Activated naive CD4-positive, alpha-beta T cell treated with anti-CD3 and anti-CD28 coated beads, Interleukin-2, amount 50 U/mL, for 72 hours (primary cell): Measurements from ENCODE around the gene RTN4RL1. TPM values are rescaled to one million over a fixed set of nuclear protein-coding genes. Genes with fewer than 3 reads are reported as not detected.

Experiments
- ATAC-seq, 2 donors: fragments of 150-1000 bp; cut with Tn5 transposase; 2 replicates each; pipeline ENCODE4 v1.10.0; 2021; ENCODE audit warnings: mild to moderate bottlenecking in 2 of 2, moderate library complexity in 2 of 2
- DNase-seq, 2 donors: peaks; one replicate each; pipeline ENCODE4 v3.0.0; 2021 to 2022; ENCODE audit warnings: low spot score in 2 of 2
- H3K27ac Mint-ChIP-seq, 2 donors: one replicate each; pipeline ENCODE4 v1.8.0; 2022; ENCODE audit warnings: mild to moderate bottlenecking in 2 of 2, mixed read lengths in 2 of 2
- H3K36me3 Mint-ChIP-seq, 2 donors: one replicate each; pipeline ENCODE4 v1.8.0; 2022; ENCODE audit warnings: mixed read lengths in 2 of 2
- H3K9me3 Mint-ChIP-seq, 2 donors: one replicate each; pipeline ENCODE4 v1.8.0; 2022; ENCODE audit warnings: mixed read lengths in 2 of 2
- total RNA-seq, 2 donors: library from RNA; stranded (reverse); gene quantifications; one replicate each; pipeline ENCODE4 v1.2.3, GENCODE V29; 2022

RTN4RL1 gene
- total RNA-seq, 2 donors from 2014 or later: 0.06 to 0.07 TPM

DNA sequence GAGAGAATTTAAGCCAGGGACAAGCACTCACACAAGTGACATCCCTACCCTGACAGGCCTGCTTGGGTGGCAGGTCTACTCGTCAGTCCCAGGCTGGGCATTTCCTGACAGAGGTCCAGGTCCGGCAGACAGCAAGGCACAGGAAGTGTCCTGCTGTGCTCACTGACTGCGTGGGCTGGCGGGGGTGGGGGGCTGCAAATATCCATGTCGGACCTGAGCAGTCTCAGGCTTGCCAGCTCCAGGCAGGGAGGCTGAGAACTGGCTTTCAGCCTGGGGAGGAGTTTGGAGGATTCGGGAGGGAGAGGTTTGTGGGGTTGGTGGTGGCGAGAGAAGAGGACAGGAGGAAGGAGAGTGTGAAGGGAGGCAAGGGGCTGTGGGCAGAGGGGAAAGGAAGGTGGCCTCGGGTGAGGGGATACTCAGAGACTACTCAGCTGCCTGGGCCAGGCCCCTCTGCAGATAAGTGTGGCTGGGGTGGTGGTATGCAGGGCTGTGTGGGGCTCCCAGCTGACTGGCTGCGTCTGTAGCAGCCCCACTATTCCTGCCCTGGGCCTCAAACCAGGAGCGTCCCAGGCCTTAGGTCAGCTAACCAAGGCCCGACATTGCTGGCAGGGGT lies 37.5 kb upstream of the RTN4RL1 start:
- ATAC-seq (no peak), DNase-seq (no peak)
- H3K9me3 Mint-ChIP-seq: no peaks in the 10 kb centered on the region
- peak overlapping the region; percentile 67 to 82 for H3K27ac Mint-ChIP-seq
- peaks cover 27 to 39% of the 10 kb centered on the region in 2 donors for H3K36me3 Mint-ChIP-seq

DNA sequence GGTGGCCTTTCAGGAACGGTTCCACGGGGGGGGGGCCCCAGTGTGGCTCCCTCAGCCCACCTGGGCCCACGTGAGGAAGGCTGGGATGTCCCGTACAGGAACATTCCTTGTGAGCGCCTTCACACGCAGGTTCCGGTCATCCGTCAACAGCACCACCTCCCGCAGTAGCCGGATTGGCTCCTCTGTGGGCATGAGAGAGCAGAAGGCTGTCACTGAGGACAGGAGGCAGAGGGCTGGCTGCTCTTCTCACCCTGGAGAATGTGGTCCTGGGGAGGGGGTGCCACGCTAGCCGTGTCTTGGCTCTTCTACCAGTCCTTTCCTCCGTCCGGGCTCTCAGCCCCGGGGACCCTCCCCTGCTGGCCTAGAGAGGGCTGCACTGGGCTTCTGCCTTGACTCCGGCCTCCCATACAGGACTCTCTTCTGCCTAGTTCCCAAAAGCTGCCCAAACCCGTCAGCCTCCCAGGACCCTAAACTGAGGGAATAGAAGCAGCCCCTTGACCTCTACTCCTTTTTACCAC lies 36.4 kb upstream of the RTN4RL1 start:
- ATAC-seq: no peak
- Mint-ChIP-seq H3K9me3 (no peaks in the 10 kb centered on the region), H3K27ac (peak overlapping the region; percentile 32 to 51), H3K36me3 (peaks cover 27 to 32% of the 10 kb centered on the region in 2 donors)
- no peak for DNase-seq

DNA sequence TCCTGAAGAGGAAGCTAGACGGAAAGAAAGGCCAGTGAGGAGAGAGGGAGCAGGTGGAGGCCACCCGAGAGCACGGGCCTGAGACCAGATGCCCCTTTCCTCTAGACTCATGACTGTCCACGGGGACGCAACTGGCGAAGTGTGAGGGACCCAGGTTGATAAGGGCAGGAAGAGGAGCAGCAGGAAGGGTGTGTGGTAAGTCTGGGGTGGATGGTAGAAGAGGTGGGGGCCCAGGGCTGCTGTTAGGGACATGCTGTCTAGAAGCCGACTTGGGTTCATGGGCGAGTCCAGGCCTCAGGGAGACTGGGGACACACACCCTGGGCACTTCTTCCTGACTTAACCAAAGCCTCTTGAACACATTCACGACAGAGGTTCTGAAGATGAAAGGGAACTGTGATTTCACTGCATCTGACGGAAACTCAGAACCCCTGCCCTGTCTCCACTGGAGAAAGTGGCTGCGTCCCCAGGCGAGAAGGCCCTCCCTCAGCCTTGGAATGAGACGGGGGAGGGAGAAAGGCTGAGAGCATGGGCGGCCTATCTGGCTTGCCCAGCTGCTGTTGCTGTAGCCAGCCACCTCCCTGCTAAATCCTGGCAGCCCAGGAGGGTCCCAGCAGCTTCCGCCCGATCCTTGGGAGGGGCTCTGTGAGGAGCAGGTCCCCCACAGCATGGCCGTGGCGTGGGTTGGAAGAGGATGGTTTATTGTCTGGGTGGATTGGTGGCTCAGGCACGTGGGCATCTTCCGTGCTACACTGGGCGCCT lies 35.7 kb upstream of the RTN4RL1 start:
- Mint-ChIP-seq H3K9me3 (no peaks in the 10 kb centered on the region), H3K36me3 (peaks cover 27 to 32% of the 10 kb centered on the region in 2 donors), H3K27ac (peak overlapping the region; percentile 54 to 79)
- DNase-seq (no peak), ATAC-seq (no peak)

DNA sequence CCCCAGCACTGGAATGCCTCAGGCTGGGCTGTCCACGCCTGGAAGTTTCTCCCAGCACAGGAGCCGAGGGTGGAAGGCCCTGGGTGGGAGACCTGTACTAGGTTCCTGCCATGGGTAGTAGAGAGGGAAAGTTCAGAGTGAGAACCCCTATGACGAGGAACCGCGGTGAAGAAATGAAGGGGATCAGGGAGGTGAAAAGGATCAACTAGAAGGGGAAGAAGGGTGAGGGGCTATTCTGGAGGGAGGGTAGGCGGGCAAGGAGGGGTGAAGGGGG lies 35.2 kb upstream of the RTN4RL1 start:
- ATAC-seq (no peak), DNase-seq (no peak)
- Mint-ChIP-seq H3K36me3 (peaks cover 27 to 32% of the 10 kb centered on the region in 2 donors), H3K9me3 (no peaks in the 10 kb centered on the region), H3K27ac (peak overlapping the region; percentile 54 to 79)

DNA sequence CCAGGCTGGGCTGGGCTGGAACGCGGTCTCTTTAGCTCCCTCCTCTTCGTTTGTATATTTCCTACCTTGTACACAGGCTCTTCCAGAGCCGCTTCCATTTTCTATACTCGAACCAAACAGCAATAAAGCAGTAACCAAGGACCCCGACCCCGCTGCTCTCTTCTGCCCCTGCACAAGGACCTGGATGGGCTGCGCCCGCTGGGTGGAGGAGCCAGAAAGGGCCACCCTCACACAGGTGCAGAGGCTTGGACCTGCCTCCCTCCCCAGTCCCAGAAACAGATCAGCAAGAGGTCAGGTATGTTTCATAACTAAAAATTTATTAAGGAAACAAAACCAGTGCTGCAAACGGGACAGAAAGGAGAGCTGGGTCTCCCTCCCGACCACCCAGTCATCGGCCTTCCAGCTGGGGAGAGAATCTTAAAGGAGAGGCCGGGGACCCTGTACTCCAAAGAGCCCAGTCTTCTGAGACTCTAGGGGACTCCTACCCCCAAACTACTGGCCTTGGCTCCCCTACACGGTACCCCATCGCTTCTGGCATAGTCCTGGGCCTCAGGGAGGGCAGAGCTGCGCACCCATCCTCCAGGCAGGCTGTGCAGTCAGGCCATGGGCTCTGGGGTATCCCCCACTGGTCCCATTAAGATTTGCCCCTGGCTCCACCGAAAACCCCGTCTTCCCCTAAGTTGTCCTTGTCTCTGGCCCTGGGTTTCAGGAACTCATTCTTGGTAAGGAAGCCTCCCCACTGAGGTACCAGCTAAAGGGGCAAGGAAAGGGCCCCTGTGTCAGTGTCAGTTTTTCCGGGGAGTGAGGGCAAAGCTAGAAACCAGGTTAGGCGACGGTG lies 34.6 kb upstream of the RTN4RL1 start:
- Mint-ChIP-seq H3K9me3 (no peaks in the 10 kb centered on the region), H3K36me3 (peaks cover 27 to 30% of the 10 kb centered on the region in 2 donors), H3K27ac (peak overlapping the region; percentile 54 to 98)
- DNase-seq: no peak
- no peak for ATAC-seq

DNA sequence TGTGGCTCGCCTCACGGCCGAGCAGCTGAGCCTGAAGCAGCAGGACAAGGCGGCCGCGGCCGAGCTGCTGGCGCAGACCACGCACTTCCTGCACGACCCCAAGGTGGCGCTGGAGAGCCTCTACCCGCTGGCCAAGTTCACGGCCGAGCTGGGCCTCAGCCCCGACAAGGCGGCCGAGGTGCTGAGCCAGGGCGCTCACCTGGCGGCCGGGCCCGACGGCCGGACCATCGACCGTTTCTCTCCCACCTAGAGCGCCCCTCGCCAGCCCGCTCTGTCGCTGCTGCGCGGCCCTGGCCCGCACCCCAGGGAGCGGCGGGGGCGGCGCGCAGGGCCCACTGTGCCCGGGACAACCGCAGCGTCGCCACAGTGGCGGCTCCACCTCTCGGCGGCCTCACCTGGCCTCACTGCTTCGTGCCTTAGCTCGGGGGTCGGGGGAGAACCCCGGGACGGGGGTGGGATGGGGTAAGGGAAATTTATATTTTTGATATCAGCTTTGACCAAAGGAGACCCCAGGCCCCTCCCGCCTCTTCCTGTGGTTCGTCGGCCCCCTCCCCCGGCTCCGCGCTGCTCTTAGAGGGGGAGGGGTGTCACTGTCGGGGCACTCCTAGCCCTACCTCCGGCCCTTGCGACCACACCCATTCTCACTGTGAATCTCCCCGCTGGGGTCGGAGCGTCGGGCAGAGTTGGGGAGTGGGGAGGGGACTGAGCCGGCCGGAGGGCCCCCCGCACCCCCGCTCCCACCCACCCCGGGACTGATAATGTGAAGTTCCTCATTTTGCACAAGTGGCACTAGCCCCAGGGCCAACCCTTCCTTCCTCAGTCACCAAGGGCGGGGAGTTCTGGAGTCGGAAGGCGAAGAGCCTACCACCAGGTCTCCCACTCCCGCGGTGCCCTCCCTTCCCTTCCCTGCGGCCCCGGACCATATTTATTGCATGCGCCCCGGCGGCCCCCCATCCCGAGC lies 33.7 kb upstream of the RTN4RL1 start:
- no peaks in the 10 kb centered on the region for H3K9me3 Mint-ChIP-seq

DNA sequence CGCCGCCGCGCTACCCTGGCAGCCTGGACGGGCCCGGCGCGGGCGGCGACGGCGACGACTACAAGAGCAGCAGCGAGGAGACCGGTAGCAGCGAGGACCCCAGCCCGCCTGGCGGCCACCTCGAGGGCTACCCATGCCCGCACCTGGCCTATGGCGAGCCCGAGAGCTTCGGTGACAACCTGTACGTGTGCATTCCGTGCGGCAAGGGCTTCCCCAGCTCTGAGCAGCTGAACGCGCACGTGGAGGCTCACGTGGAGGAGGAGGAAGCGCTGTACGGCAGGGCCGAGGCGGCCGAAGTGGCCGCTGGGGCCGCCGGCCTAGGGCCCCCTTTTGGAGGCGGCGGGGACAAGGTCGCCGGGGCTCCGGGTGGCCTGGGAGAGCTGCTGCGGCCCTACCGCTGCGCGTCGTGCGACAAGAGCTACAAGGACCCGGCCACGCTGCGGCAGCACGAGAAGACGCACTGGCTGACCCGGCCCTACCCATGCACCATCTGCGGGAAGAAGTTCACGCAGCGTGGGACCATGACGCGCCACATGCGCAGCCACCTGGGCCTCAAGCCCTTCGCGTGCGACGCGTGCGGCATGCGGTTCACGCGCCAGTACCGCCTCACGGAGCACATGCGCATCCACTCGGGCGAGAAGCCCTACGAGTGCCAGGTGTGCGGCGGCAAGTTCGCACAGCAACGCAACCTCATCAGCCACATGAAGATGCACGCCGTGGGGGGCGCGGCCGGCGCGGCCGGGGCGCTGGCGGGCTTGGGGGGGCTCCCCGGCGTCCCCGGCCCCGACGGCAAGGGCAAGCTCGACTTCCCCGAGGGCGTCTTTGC lies 32.8 kb upstream of the RTN4RL1 start:
- ATAC-seq (no peak), DNase-seq (no peak)
- peaks cover 15% of the 10 kb centered on the region in 2 donors for H3K36me3 Mint-ChIP-seq
- peak overlapping the region in 1 of 2 donors; percentile 18 for H3K27ac Mint-ChIP-seq
- no peaks in the 10 kb centered on the region for H3K9me3 Mint-ChIP-seq

More for the DNA sequence above, 33.7 kb upstream of the RTN4RL1 start:
- Mint-ChIP-seq H3K27ac (peak overlapping the region; percentile 35 to 98), H3K36me3 (peaks cover 18 to 21% of the 10 kb centered on the region in 2 donors)
- DNase-seq: peak; percentile 75 to 81
- peak in 1 of 2 donors; percentile 6 for ATAC-seq

DNA sequence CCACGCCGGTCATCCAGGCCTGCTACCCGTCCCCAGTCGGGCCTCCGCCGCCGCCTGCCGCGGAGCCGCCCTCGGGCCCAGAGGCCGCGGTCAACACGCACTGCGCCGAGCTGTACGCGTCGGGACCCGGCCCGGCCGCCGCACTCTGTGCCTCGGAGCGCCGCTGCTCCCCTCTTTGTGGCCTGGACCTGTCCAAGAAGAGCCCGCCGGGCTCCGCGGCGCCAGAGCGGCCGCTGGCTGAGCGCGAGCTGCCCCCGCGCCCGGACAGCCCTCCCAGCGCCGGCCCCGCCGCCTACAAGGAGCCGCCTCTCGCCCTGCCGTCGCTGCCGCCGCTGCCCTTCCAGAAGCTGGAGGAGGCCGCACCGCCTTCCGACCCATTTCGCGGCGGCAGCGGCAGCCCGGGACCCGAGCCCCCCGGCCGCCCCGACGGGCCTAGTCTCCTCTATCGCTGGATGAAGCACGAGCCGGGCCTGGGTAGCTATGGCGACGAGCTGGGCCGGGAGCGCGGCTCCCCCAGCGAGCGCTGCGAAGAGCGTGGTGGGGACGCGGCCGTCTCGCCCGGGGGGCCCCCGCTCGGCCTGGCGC lies 32.1 kb upstream of the RTN4RL1 start:
- DNase-seq: no peak
- no peak for ATAC-seq
- Mint-ChIP-seq H3K36me3 (peaks cover 15% of the 10 kb centered on the region in 2 donors), H3K9me3 (no peaks in the 10 kb centered on the region), H3K27ac (no peak overlapping the region)

DNA sequence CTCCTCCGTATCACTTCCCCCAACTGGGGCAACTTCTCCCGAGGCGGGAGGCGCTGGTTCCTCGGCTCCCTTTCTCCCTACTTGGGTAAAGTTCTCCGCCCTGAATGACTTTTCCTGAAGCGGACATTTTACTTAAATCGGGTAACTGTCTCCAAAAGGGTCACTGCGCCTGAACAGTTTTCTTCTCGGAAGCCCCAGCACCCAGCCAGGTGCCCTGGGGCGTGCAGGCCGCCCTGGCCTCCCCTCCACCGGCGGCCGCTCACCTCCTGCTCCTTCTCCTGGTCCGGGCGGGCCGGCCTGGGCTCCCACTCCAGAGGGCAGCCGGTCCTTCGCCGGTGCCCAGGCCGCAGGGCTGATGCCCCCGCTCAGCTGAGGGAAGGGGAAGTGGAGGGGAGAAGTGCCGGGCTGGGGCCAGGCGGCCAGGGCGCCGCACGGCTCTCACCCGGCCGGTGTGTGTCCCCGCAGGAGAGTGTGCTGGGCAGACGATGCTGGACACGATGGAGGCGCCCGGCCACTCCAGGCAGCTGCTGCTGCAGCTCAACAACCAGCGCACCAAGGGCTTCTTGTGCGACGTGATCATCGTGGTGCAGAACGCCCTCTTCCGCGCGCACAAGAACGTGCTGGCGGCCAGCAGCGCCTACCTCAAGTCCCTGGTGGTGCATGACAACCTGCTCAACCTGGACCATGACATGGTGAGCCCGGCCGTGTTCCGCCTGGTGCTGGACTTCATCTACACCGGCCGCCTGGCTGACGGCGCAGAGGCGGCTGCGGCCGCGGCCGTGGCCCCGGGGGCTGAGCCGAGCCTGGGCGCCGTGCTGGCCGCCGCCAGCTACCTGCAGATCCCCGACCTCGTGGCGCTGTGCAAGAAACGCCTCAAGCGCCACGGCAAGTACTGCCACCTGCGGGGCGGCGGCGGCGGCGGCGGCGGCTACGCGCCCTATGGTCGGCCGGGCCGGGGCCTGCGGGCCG lies 31.4 kb upstream of the RTN4RL1 start:
- H3K36me3 Mint-ChIP-seq: peaks cover 15% of the 10 kb centered on the region in 2 donors
- no peaks in the 10 kb centered on the region for H3K9me3 Mint-ChIP-seq
- peak; percentile 57 to 73 for DNase-seq
- no peak for ATAC-seq
- H3K27ac Mint-ChIP-seq: peak overlapping the region in 1 of 2 donors; percentile 87

DNA sequence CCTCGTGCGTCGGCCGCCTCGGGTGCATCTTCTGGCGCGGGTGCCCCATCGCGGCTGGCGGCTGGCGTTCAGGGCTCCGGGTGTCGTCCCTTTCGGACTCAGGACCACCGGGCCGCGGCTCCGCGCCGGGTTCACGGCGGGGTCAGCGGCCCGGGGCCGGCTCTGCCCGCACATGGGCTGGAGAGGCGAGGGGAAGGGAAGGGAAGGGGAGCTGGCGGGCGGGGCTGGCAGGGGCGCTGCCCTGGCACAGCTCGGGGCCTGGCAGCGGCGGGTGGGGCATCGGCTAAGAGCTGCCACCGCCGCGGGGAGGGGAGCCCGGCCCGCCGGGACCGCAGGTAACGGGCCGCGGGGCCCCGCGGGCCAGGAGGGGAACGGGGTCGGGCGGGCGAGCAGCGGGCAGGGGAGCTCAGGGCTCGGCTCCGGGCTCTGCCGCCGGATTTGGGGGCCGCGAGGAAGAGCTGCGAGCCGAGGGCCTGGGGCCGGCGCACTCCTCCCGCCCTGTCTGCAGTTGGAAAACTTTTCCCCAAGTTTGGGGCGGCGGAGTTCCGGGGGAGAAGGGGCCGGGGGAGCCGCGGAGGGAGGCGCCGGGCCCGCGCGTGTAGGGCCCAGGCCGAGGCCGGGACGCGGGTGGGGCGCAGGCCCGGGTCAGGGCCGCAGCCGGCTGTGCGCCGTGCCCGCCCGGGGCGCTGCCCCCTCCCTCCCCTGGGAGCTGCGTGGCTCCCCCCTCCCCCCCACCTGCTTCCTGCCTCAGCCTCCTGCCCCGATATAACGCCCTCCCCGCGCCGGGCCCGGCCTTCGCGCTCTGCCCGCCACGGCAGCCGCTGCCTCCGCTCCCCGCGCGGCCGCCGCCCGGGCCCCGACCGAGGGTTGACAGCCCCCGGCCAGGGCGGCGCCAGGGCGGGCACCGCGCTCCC lies 30.4 kb upstream of the RTN4RL1 start:
- Mint-ChIP-seq H3K9me3 (no peaks in the 10 kb centered on the region), H3K27ac (no peak overlapping the region), H3K36me3 (peaks cover 11 to 13% of the 10 kb centered on the region in 2 donors)
- DNase-seq (peak in 1 of 2 donors; percentile 35), ATAC-seq (peak in 1 of 2 donors; percentile 9)

DNA sequence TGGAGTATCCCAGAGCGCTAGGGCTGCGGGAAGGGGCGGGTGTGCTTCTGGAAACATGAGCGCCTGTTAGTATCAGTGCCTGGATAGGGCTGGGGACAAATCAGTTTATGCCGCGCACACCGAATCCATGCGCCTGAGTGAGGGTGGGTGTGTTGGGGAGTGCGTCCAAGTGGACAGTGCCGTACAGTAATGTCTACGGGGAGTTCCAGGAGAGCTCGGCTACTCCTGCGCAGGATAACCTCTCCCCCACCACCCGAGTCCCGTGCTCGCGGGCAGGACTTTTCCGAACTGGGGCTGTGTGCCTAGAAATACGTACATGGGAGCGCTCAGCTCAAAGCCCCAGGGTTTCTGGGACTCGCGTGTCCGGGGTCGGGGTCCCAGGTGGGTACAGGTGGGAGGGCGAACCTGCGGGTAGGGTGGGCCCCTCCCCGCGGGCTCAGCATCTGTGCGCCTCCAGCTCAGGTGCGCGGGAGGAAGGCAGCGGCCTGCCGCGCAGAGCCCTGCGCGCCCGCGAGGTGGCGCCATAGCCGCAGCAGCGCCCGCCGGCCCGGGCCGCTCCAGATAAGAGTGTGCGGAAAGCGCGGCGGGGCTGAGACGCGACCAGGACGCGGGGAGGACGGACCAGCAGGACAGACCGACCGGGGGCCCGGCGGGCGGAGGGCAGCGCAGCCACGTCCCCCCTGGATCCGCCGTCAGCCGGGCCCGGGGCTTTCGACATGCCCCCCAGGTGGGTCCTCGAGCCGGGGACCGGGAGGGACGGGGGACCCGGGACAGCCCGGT lies 29.6 kb upstream of the RTN4RL1 start, which contains the start of gene HIC1:
Gene HIC1, plus strand, starts transcription at position 592 of the 780 bp plus-strand sequence. CDS start 1,588 bp downstream, outside the sequence.
- peak; percentile 90 for DNase-seq
- peak; percentile 61 to 64 for ATAC-seq
- H3K27ac Mint-ChIP-seq: peak within 1 kb of the TSS; percentile 61 to 70
- H3K36me3 Mint-ChIP-seq: peaks cover 5% of the 10 kb centered on the region in 2 donors
- H3K9me3 Mint-ChIP-seq: no peaks in the 10 kb centered on the region

DNA sequence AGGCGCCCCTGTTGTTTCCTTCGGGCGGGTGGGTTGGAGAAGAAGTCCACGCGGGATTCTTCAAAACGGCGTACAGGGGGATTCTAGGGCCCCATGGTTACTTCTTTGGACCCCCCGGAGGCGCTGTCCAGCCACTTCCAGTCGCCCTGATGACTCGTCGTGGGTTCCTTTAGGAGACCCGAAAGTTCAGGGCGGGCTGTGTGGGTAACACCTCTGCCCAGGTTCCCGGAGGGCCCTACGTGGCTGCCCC lies 29.1 kb upstream of the RTN4RL1 start:
- H3K36me3 Mint-ChIP-seq: peaks cover 0 to under 1% of the 10 kb centered on the region in 2 donors
- peak in 1 of 2 donors; percentile 82 for DNase-seq
- peak overlapping the region; percentile 29 to 61 for H3K27ac Mint-ChIP-seq

More for the DNA sequence above, 29.1 kb upstream of the RTN4RL1 start:
- peak in 1 of 2 donors; percentile 49 for ATAC-seq
- H3K9me3 Mint-ChIP-seq: no peaks in the 10 kb centered on the region
